GM19372 (cell line): ENCODE results near the gene PLIN5.
"Not testable (repeated sequence)": the region's sequence is repeated elsewhere in the genome, so short reads cannot be mapped to it uniquely, and the experiment has no call there.

ENCODE experiments used
- ATAC-seq: cut with Tn5 transposase; IDR thresholded peaks from one replicate; pipeline ENCODE4 v1.9.1; 2021; ENCODE audit warnings: mild to moderate bottlenecking, low read depth, moderate library complexity; ENCODE audit not compliant: unreplicated experiment

PLIN5 gene

DNA sequence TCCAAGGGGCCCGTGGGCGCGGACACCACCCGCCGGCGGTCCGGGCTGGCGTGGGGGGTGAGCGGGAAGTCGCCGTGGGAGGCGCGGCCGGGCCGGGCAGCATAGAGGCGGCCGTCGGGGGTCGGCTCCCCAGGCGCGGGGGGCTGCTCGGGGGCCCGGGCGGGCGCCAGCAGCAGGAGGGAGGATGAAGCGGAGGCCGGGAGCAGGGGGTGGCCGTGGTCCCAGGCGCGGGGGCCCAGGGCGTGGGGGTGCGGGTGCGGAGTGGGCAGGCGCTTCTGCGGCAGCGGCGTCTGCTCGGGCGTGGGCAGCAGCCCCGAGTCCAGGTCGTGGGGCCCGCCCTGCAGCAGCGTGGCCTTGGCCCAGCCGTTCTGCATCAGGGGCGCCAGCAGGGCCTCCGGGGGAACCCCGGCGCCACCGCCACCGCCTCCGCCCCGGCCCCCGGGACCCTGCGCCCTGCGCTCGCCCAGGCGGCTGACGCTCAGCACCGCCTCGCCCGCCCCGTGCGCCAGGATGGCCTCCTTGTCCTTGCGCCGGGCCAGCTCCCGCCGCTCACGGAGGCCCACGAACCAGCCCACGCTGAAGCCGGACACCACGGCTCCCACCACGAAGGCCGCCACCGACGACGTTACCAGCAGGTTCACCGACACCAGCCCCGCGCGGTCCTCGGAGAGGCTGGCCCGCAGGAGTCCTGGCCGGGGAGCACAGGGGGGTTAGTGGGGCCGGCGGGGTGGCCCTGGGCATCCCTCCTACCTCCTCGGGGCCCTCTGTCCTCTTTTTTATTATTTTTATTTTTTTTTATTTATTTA, 9.0 kb upstream of the PLIN5 start:
- no peak for ATAC-seq

DNA sequence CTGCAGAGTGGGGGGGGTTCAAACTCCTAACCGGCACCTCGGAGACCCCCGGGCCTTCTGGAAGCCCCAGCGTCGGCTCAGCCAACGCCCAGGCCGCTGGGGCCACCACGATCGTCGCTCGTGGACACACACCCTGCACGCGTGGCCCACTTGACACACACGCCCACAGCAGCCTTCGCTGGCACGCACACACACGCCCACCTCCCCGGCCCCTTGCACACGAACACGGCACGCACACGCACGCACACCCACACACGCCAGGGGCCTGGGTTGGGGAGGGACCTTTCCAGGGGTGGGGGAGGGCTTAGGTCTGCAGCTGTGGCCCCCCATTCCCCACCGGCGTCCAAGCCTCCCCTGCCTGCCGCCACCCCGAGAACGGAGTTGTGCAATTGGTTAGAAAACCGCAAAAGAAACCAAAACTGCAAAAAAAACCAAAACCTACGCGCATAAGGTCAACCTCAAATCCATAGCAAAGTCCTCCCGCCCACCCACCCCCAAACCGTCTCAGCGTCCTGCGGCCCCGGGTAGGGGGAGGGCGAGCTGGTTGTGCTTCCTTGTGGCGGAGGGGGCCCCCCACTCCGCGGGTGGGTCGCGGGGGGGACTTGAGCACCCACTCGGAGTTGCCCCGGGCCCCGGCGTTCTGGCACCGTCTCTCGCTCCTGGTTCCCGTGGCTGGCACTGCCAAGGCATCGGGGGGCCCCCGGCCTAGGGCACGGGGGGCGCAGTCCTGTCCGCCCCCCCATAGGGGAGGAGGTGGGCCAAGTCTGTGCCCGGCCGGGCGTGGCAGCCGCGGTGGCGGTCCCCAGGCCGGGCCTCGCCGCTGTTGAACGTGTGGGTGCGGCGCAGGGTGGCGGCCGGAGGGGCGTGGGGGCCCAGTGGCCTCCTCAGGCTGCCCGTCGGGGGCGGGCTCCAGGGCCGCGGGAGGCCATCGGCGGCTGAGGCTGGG, 8.1 kb upstream of the PLIN5 start:
- ATAC-seq: no peak

DNA sequence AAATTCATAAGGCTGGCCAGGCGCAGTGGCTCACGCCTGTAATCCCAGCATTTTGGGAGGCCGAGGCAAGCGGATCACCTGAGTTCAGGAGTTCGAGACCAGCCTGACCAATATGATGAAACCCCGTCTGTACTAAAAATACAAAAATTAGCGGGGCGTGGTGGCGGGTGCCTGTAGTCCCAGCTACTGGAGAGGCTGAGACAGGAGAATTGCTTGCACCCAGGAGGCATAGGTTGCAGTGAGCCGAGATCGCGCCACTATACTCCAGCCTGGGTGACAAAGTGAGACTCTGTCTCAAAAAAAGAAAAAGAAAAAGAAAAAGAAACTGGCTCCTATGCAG, 6.8 kb upstream of the PLIN5 start:
- not testable (repeated sequence) for ATAC-seq

GRCh38 chr19:4541114-4541805, 6.2 kb upstream of the PLIN5 start:
- ATAC-seq: no peak

DNA sequence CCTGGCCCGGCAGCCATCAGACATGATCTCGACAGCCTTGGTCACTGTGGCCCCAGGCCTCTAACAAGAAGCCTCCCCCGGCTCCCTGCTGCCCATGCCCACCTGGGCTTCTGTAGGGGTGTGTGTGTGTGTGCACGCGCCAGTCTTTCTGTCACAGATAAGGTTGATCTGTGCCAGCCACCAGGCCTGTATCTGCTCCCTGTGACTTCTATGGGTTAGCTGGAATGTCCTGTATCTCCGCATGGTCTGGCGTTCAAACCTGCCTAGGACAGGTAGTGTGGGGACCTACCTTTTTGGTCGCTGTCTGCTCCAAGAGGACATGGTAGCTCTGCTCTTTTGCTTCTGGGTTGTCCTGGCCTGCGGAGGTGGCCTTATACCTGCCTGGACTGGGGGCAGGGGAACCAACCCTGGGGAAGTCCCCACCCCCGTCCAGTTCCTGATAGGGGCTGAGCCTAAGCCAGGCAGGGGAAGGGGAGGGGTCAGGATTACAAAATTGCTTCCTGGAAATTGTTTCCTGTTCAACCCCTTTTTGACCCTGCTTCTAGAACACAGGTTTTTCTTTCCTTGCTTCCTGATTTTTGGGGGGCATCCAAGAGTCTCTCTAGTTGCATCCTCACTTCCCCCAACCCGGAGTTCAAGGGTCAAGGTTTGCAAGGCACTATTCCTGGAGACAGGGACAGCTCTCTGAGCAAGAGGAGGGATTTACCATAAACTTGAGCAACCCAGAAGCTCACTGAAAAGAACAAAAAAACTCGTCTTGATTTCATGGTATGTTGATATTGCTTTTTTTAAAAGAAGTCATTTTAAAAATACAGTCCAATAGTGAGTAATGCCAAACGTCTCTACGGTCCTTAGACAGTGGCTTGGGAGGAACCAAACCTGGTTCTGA, 4.9 kb upstream of the PLIN5 start, which contains the start of gene LRG1:
Gene LRG1, minus strand, starts transcription at position 344 of the 889 bp plus-strand sequence. Its CDS starts 23 bp downstream, at position 321.
- no peak for ATAC-seq

GRCh38 chr19:4539169-4539692, 4.2 kb upstream of the PLIN5 start:
- ATAC-seq: no peak

GRCh38 chr19:4538601-4538954, 3.6 kb upstream of the PLIN5 start:
- no peak for ATAC-seq

GRCh38 chr19:4537953-4538600, 3.1 kb upstream of the PLIN5 start:
- no peak for ATAC-seq

DNA sequence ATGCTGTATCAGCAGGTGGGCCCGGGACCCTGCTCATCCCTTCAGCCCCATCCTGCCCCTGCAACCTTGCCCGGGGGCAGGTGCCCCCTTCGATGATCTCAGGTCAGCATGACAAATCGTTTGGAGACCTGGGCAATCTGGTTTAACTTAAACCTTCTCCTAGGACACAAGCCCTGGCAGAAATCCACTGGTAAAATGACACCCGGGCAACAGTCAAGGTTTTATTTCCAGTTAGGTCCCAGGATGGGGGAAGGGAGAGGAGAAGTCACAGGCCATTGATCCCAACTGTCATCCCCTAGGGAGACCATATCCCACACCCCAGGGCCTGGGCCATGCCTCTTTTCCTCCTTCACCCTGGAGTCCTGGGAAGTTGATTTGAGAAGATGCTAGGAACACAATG, 1.8 kb upstream of the PLIN5 start:
- ATAC-seq: no peak

- no peak for ATAC-seq
Measured at GRCh38 chr19:4533835-4534424, 1.1 kb downstream of the PLIN5 start.

GRCh38 chr19:4533334-4533733, 1.7 kb downstream of the PLIN5 start:
- ATAC-seq: no peak

- no peak for ATAC-seq
Measured at GRCh38 chr19:4531562-4532165, 3.4 kb downstream of the PLIN5 start.

GRCh38 chr19:4529924-4530522, 5.0 kb downstream of the PLIN5 start:
- ATAC-seq: no peak

GRCh38 chr19:4528843-4529242, 6.2 kb downstream of the PLIN5 start:
- no peak for ATAC-seq

GRCh38 chr19:4527377-4527776, 7.6 kb downstream of the PLIN5 start:
- not testable (repeated sequence) for ATAC-seq

- no peak for ATAC-seq
Measured at GRCh38 chr19:4525563-4526002, 9.4 kb downstream of the PLIN5 start.

- ATAC-seq: no peak
Measured at GRCh38 chr19:4524808-4525562, 10.0 kb downstream of the PLIN5 start.
